Measurements from ENCODE around the gene CLEC18A.

GRCh38 chr16:69916462-69916861 lies 34.7 kb upstream of the CLEC18A start:
- no peak for TF ChIP-seq CTCF (conservative IDR thresholded peaks at IDR 0.05; ENCODE audit: low read depth, low read length)
- TF ChIP-seq EZH2 (IDR thresholded peaks at IDR 0.05; ENCODE audit: borderline replicate concordance, low read depth, low read length, poor library complexity, severe bottlenecking): no peak
